NCI-H2196 (cell line): Measurements from ENCODE around the gene TIMM21.

ENCODE experiments used
- DNase-seq: peaks from one replicate; lab custom pipeline; 2025; ENCODE audit not compliant: unreplicated experiment; lab: John Stamatoyannopoulos, UW

Gene TIMM21

GRCh38 chr18:74146756-74147155 lies 1.6 kb upstream of the TIMM21 start:
- DNase-seq: no peak

- DNase-seq: no peak
Observed at GRCh38 chr18:74147491-74147778, 888 bp upstream of the TIMM21 start.

- no peak for DNase-seq
Observed at GRCh38 chr18:74148543-74149070, 284 bp downstream of the TIMM21 start.

- DNase-seq: no peak
Observed at GRCh38 chr18:74149878-74150277, 1.6 kb downstream of the TIMM21 start.

- no peak for DNase-seq
Observed at GRCh38 chr18:74152270-74152669, 3.9 kb downstream of the TIMM21 start.

- DNase-seq: no peak
Observed at GRCh38 chr18:74152857-74153256, 4.5 kb downstream of the TIMM21 start.

- no peak for DNase-seq
Observed at GRCh38 chr18:74153377-74153776, 5.1 kb downstream of the TIMM21 start.

- no peak for DNase-seq
Observed at GRCh38 chr18:74153793-74154192, 5.5 kb downstream of the TIMM21 start.

GRCh38 chr18:74154716-74155115 lies 6.4 kb downstream of the TIMM21 start:
- DNase-seq: no peak

GRCh38 chr18:74155276-74155675 lies 7.0 kb downstream of the TIMM21 start:
- no peak for DNase-seq

- DNase-seq: no peak
Observed at GRCh38 chr18:74163019-74163660, 14.8 kb downstream of the TIMM21 start.

- DNase-seq: no peak
Observed at GRCh38 chr18:74166386-74166785, 18.1 kb downstream of the TIMM21 start.

- DNase-seq: no peak
Observed at GRCh38 chr18:74171910-74172606, 23.7 kb downstream of the TIMM21 start.

GRCh38 chr18:74172697-74173433 lies 24.5 kb downstream of the TIMM21 start:
- no peak for DNase-seq

GRCh38 chr18:74173434-74173750 lies 25.1 kb downstream of the TIMM21 start:
- DNase-seq: no peak

- no peak for DNase-seq
Observed at GRCh38 chr18:74175658-74176057, 27.3 kb downstream of the TIMM21 start.

GRCh38 chr18:74178884-74179283 lies 30.6 kb downstream of the TIMM21 start:
- DNase-seq: no peak

GRCh38 chr18:74179623-74180199 lies 31.4 kb downstream of the TIMM21 start:
- no peak for DNase-seq

- no peak for DNase-seq
Observed at GRCh38 chr18:74182335-74182734, 34.0 kb downstream of the TIMM21 start.

GRCh38 chr18:74183130-74183529 lies 34.8 kb downstream of the TIMM21 start:
- DNase-seq: peak; percentile 15

- DNase-seq: no peak
Observed at GRCh38 chr18:74184875-74185274, 36.6 kb downstream of the TIMM21 start.

- no peak for DNase-seq
Observed at GRCh38 chr18:74185860-74186259, 37.5 kb downstream of the TIMM21 start.
